HL-60 (cell line): ENCODE results near the gene ADGRG7.

ENCODE experiments used
- DNase-seq, 2 experiments: peaks; one replicate each; pipeline ENCODE4 v3.0.0-alpha.2; 2010 to 2020; ENCODE audit warnings: low read depth in 1 of 2, low spot score in 1 of 2
- H3K27ac ChIP-seq: fragments of 250-450 bp; sonication (Bioruptor Pico); replicated peaks from 2 replicates; pipeline ENCODE4 v1.5.1; 2020; ENCODE audit warnings: mild to moderate bottlenecking, moderate library complexity
- H3K27me3 ChIP-seq: fragments of 250-450 bp; sonication (Bioruptor Pico); 2 replicates; pipeline ENCODE4 v1.5.1; 2021; ENCODE audit warnings: mild to moderate bottlenecking, moderate library complexity; ENCODE audit not compliant: insufficient read depth, poor library complexity, severe bottlenecking
- H3K4me3 ChIP-seq: replicated peaks from 2 replicates; pipeline ENCODE4 v1.5.1; 2011; ENCODE audit warnings: mild to moderate bottlenecking, control low read depth, low read length; ENCODE audit not compliant: insufficient read depth
- GABPA ChIP-seq: IDR thresholded peaks from 2 replicates; pipeline ENCODE4 v1.6.1; 2012; ENCODE audit warnings: low read depth
- POLR2AphosphoS5 ChIP-seq: IDR thresholded peaks from 2 replicates; pipeline ENCODE4 v1.6.1; 2012; ENCODE audit warnings: low read depth
- SPI1 ChIP-seq: IDR thresholded peaks from 2 replicates; pipeline ENCODE4 v1.6.1; 2012; ENCODE audit warnings: low read depth, mild to moderate bottlenecking, borderline replicate concordance
- TF ChIP-seq, protein P1 (sequence below): IDR thresholded peaks from one replicate; pipeline ENCODE4 v1.5.1; 2011; ENCODE audit warnings: low read length, control low read depth, inconsistent platforms; ENCODE audit not compliant: insufficient read depth
- TF ChIP-seq, protein P2 (sequence below): IDR thresholded peaks from 2 replicates; pipeline ENCODE4 v1.6.1; 2012; ENCODE audit warnings: low read depth; ENCODE audit not compliant: insufficient replicate concordance

The ADGRG7 gene

DNA sequence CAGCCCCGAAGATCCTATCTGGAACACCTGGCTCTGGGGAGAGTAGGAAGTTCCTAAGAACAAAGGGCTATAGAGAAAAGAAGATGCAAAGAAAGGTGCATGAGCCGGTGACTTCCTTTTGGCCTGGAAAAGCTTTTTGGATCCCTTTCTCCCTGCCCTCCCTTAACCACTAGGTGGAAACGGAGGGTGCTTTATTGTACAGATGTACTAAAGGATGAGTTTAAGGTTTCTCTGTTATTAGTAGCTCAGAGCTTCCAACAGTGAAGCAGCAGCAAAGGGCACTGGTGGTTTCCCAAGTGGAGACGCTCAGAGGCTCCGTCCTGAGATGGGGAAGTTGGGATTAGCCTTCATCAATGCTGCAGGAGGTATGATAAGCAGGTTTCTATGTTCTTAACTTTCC is 5.9 kb upstream of the ADGRG7 start:
- TF ChIP-seq POLR2AphosphoS5 = no peak
- TF ChIP-seq, protein P1, sequence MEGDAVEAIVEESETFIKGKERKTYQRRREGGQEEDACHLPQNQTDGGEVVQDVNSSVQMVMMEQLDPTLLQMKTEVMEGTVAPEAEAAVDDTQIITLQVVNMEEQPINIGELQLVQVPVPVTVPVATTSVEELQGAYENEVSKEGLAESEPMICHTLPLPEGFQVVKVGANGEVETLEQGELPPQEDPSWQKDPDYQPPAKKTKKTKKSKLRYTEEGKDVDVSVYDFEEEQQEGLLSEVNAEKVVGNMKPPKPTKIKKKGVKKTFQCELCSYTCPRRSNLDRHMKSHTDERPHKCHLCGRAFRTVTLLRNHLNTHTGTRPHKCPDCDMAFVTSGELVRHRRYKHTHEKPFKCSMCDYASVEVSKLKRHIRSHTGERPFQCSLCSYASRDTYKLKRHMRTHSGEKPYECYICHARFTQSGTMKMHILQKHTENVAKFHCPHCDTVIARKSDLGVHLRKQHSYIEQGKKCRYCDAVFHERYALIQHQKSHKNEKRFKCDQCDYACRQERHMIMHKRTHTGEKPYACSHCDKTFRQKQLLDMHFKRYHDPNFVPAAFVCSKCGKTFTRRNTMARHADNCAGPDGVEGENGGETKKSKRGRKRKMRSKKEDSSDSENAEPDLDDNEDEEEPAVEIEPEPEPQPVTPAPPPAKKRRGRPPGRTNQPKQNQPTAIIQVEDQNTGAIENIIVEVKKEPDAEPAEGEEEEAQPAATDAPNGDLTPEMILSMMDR = peak; percentile 7
- no peak for TF ChIP-seq SPI1
- peak in 1 of 2 experiments; percentile 7 for DNase-seq
- Histone ChIP-seq H3K4me3 (peak overlapping the region; percentile 36), H3K27me3 (no peaks in the 10 kb centered on the region), H3K27ac (no peak overlapping the region)

DNA sequence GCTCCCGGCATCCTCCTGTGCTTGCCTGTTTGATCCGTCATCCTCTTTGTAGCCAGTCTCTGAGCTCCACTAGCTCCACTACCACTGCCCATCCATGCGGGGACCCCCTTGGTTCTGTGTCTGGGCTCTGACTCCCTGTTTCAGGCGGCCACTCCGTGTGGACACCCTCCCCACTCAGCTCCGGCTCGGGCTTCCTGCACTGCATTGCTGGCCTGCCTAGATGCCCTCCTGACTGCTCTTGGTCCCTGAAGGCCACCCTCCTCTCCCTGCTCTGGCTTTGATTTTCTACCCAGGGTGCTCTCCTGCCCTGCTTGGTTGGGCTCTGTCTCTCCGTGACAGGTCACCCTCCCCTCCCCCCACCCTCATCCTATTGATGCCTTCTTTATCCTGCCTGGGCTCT is 4.0 kb upstream of the ADGRG7 start:
- Histone ChIP-seq H3K27ac (no peak overlapping the region), H3K27me3 (no peaks in the 10 kb centered on the region), H3K4me3 (no peak overlapping the region)
- no peak for DNase-seq
- no peak for TF ChIP-seq POLR2AphosphoS5
- TF ChIP-seq SPI1 = no peak
- no peak for TF ChIP-seq GABPA
- TF ChIP-seq, protein P2, sequence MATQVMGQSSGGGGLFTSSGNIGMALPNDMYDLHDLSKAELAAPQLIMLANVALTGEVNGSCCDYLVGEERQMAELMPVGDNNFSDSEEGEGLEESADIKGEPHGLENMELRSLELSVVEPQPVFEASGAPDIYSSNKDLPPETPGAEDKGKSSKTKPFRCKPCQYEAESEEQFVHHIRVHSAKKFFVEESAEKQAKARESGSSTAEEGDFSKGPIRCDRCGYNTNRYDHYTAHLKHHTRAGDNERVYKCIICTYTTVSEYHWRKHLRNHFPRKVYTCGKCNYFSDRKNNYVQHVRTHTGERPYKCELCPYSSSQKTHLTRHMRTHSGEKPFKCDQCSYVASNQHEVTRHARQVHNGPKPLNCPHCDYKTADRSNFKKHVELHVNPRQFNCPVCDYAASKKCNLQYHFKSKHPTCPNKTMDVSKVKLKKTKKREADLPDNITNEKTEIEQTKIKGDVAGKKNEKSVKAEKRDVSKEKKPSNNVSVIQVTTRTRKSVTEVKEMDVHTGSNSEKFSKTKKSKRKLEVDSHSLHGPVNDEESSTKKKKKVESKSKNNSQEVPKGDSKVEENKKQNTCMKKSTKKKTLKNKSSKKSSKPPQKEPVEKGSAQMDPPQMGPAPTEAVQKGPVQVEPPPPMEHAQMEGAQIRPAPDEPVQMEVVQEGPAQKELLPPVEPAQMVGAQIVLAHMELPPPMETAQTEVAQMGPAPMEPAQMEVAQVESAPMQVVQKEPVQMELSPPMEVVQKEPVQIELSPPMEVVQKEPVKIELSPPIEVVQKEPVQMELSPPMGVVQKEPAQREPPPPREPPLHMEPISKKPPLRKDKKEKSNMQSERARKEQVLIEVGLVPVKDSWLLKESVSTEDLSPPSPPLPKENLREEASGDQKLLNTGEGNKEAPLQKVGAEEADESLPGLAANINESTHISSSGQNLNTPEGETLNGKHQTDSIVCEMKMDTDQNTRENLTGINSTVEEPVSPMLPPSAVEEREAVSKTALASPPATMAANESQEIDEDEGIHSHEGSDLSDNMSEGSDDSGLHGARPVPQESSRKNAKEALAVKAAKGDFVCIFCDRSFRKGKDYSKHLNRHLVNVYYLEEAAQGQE = no peak
- TF ChIP-seq, protein P1 = no peak

DNA sequence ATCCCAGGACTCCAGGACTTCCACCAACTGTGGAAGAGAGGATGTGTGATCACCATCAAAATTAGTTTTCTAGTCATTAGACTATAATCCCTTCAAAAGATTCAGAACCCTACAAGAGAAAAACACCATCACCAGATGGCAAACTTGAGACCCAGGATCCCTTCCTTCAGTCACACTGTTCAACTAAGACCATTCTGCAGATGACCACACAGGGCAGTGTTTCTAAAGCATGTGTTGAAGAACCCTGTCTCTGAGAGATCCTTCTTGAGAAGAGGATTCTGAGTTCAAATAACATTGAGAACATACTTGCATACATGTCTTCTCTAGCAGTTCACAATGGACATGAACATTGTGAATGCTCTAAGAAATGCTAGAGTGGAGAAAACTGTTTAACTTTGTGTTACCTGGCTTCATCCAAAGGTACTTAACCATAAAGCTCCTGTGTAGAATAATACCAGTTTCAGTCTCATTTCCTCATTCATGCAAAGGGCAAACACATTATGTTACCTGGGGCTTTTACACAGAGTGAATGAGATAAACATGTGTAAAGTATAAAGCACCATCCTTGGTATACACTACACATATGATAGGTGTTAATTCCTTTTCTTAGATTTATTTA is 2.4 kb upstream of the ADGRG7 start:
- Histone ChIP-seq H3K27me3 (no peaks in the 10 kb centered on the region), H3K4me3 (no peak overlapping the region), H3K27ac (no peak overlapping the region)
- no peak for DNase-seq
- TF ChIP-seq GABPA (no peak), SPI1 (no peak), POLR2AphosphoS5 (no peak)
- TF ChIP-seq, protein P1 = no peak
- TF ChIP-seq, protein P2 = no peak

DNA sequence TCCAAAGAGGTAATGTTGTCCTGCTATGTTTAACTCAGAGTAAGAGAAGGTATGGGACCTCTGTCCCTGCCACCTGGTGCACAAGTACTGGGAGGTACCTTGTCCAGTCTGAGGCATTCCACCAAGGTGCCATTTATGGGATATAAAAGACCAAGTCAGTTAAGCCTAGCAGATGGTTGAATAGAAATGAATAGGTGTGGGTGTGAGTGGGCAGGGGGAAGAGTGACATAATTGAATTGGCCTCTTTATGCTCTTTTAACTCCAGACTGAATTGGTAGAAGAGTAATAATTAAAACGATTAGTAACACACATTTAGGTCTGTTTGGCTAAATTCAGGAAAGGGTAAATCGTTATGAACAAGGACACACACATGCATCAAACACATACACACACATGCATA is 562 bp downstream of the ADGRG7 start:
- Histone ChIP-seq H3K27me3 (no peaks in the 10 kb centered on the region), H3K27ac (no peak overlapping the region), H3K4me3 (no peak overlapping the region)
- TF ChIP-seq, protein P1 = no peak
- no peak for TF ChIP-seq SPI1
- TF ChIP-seq, protein P2 = no peak
- no peak for TF ChIP-seq POLR2AphosphoS5
- TF ChIP-seq GABPA = no peak
- no peak for DNase-seq
